Nephron (organoid): ENCODE measurements around the gene CDKAL1.
A peak's percentile ranks its signal among the peaks of the same experiment; 100 is the strongest.

Experiments used
- H3K27ac Mint-ChIP-seq, 3 experiments: 2 replicates each; pipeline ENCODE4 v1.8.0; 2020; ENCODE audit warnings: mixed read lengths in 3 of 3, mild to moderate bottlenecking in 2 of 3, moderate library complexity in 1 of 3
- H3K27me3 Mint-ChIP-seq: 2 replicates; pipeline ENCODE4 v1.8.0; 2021; ENCODE audit warnings: low read depth, mild to moderate bottlenecking, moderate library complexity, mixed read lengths
- H3K36me3 Mint-ChIP-seq: 2 replicates; pipeline ENCODE4 v1.8.0; 2020; ENCODE audit warnings: low read depth, mixed read lengths
- H3K4me1 Mint-ChIP-seq: 2 replicates; pipeline ENCODE4 v1.8.0; 2020; ENCODE audit warnings: mixed read lengths
- H3K4me3 Mint-ChIP-seq, 3 experiments: 2 replicates each; pipeline ENCODE4 v1.8.0; 2020; ENCODE audit warnings: mild to moderate bottlenecking in 3 of 3, mixed read lengths in 3 of 3, moderate library complexity in 2 of 3
- H3K9me3 Mint-ChIP-seq: 2 replicates; pipeline ENCODE4 v1.8.0; 2020; ENCODE audit warnings: mixed read lengths
- CTCF ChIP-seq, 3 experiments: fragments of 200-600 bp; sonication (generic); IDR thresholded peaks; one replicate each; pipeline ENCODE4 v1.5.0; 2021; ENCODE audit warnings: antibody characterized with exemption in 3 of 3; ENCODE audit not compliant: unreplicated experiment in 3 of 3

CDKAL1 gene

GRCh38 chr6:21133901-21134300, 599.6 kb downstream of the CDKAL1 start:
- no peak for TF ChIP-seq CTCF (IDR thresholded peaks at IDR 0.05; ENCODE audit: unreplicated experiment in 3 of 3)
- Mint-ChIP-seq H3K9me3 (no peaks in the 10 kb centered on the region), H3K36me3 (no peaks in the 10 kb centered on the region), H3K4me1 (peaks cover 68% of the 10 kb centered on the region), H3K4me3 (peak overlapping the region; percentile 35 to 56 (median 37)), H3K27ac (peak overlapping the region; percentile 71 to 89 (median 88)), H3K27me3 (no peaks in the 10 kb centered on the region)

GRCh38 chr6:21134356-21134755, 600.1 kb downstream of the CDKAL1 start:
- peak overlapping the region; percentile 71 to 89 (median 88) for H3K27ac Mint-ChIP-seq
- TF ChIP-seq CTCF (IDR thresholded peaks at IDR 0.05; ENCODE audit: unreplicated experiment in 3 of 3) = no peak
- no peaks in the 10 kb centered on the region for H3K9me3 Mint-ChIP-seq
- H3K27me3 Mint-ChIP-seq = no peaks in the 10 kb centered on the region
- no peaks in the 10 kb centered on the region for H3K36me3 Mint-ChIP-seq
- H3K4me1 Mint-ChIP-seq = peaks cover 72% of the 10 kb centered on the region
- no peak overlapping the region for H3K4me3 Mint-ChIP-seq

GRCh38 chr6:21135484-21136013, 601.3 kb downstream of the CDKAL1 start:
- peaks cover under 1% of the 10 kb centered on the region for H3K36me3 Mint-ChIP-seq
- peaks cover 79% of the 10 kb centered on the region for H3K4me1 Mint-ChIP-seq
- H3K4me3 Mint-ChIP-seq = no peak overlapping the region
- no peak for TF ChIP-seq CTCF (IDR thresholded peaks at IDR 0.05; ENCODE audit: unreplicated experiment in 3 of 3)
- H3K27me3 Mint-ChIP-seq = no peaks in the 10 kb centered on the region
- H3K9me3 Mint-ChIP-seq = no peaks in the 10 kb centered on the region
- H3K27ac Mint-ChIP-seq = peak overlapping the region; percentile 29 to 89 (median 67)

- Mint-ChIP-seq H3K27me3 (no peaks in the 10 kb centered on the region), H3K4me3 (no peak overlapping the region), H3K36me3 (peaks cover 8% of the 10 kb centered on the region), H3K9me3 (no peaks in the 10 kb centered on the region), H3K4me1 (peaks cover 84% of the 10 kb centered on the region), H3K27ac (peak overlapping the region; percentile 82 to 92 (median 85))
- TF ChIP-seq CTCF (IDR thresholded peaks at IDR 0.05; ENCODE audit: unreplicated experiment in 3 of 3) = no peak
Measured at GRCh38 chr6:21137700-21138335, 603.6 kb downstream of the CDKAL1 start.

- no peaks in the 10 kb centered on the region for H3K27me3 Mint-ChIP-seq
- H3K9me3 Mint-ChIP-seq = no peaks in the 10 kb centered on the region
- TF ChIP-seq CTCF (IDR thresholded peaks at IDR 0.05; ENCODE audit: unreplicated experiment in 3 of 3) = no peak
- H3K4me1 Mint-ChIP-seq = peaks cover 81% of the 10 kb centered on the region
- H3K4me3 Mint-ChIP-seq = peak overlapping the region in 2 of 3 experiments; percentile 1 to 32
- peak overlapping the region; percentile 82 to 92 (median 85) for H3K27ac Mint-ChIP-seq
- peaks cover 8% of the 10 kb centered on the region for H3K36me3 Mint-ChIP-seq
Measured at GRCh38 chr6:21138336-21139069, 604.2 kb downstream of the CDKAL1 start.
